OCI-LY1 (cell line): ENCODE measurements around the gene KRT23.

Source experiments
- CTCF ChIP-seq: fragments of 200-600 bp; sonication (generic), shearing (Covaris generic); IDR thresholded peaks from 2 replicates; pipeline ENCODE4 v1.5.1; 2017; ENCODE audit warnings: mild to moderate bottlenecking, antibody characterized with exemption, low read length, moderate library complexity, mixed read lengths
- EZH2 ChIP-seq: fragments of 200-600 bp; sonication (generic), shearing (Covaris generic); IDR thresholded peaks from 2 replicates; pipeline ENCODE4 v1.8.0; 2017; ENCODE audit warnings: borderline replicate concordance, mixed run types, mild to moderate bottlenecking, antibody characterized with exemption, low read length, moderate library complexity, mixed read lengths

- TF ChIP-seq CTCF (no peak), EZH2 (no peak)
These were observed 23.2 kb downstream of the KRT23 start for GRCh38 chr17:40914075-40914855.
